ENCODE measurements around the gene SRP9.

GRCh38 chr1:225766967-225767633 lies 10.5 kb upstream of the SRP9 start:
- TF ChIP-seq CTCF (IDR thresholded peaks at IDR 0.05) (no peak), EZH2phosphoT487 (IDR thresholded peaks at IDR 0.05) (no peak), EZH2 (IDR thresholded peaks at IDR 0.05) (no peak)
